Mesenteric fat pad (tissue), 1 donor: Measurements from ENCODE around the gene ADCY4. TPM values are rescaled to one million over a fixed set of nuclear protein-coding genes. Genes with fewer than 3 reads are reported as not detected.
"Not testable (repeated sequence)": the region's sequence is repeated elsewhere in the genome, so short reads cannot be mapped to it uniquely, and the experiment has no call there.

ENCODE experiments used
- DNase-seq: peaks from one replicate; pipeline ENCODE4 v3.0.0-alpha.2; 2020; ENCODE audit warnings: low spot score
- total RNA-seq: library from RNA; stranded (reverse); fragmentation: NEBNext Ultra II Directional; extraction: Animal tissue kit (Norgen Biotek cat#: 25700); gene quantifications from one replicate; pipeline ENCODE4 v1.2.1, GENCODE V29; 2021
- donor health status: DM: yes; HTN: yes; CAD: no.

Gene ADCY4
- total RNA-seq, 1 donor from 2014 or later = 59.6 TPM

- DNase-seq = no peak
Observed at GRCh38 chr14:24340606-24341005, 5.7 kb upstream of the ADCY4 start.

DNA sequence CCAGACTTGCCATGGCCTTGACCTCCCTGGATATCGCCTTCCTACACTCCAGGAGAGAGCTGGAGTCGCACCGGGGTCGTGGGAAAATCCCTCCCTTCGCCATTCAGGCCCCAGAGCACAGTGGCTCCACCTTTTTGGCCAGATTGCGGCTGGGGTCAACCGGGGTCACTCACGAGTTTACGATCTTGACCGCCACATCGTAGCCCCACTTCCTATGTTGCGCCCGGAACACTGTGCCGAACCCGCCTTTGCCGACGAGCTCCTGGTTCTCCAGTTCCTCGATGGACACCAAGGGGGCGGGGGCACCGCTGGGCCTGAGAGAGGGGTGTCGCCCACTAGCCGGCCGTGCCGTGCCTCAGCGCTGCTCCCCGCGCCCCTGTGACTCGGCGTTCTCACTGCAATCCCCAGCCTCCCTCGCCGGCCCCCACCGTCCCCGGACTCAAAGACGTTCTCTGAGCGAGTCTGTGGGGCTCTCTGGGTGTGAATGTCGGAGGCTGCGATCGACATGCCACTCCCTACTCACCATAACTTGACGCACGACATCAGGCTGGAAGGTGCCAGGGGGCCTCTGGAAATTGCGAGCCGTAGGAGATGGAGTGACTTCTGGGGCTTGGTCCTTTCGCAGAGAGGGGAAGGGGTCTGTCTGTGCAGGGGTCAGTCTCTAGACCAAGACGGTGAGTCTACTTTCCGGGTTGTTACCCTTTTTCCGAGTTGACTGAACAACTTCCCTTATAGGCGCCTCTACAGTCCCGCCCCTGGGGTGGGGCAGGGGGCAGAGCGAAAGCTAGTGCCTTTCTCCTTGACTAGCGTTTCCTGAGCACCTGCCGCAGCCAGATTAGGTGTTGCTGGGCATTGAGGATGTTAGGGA, 4.6 kb upstream of the ADCY4 start, which contains the start of gene RIPK3:
Gene RIPK3 (minus strand): TSS at position 708 of the 868 bp plus-strand sequence. CDS start 165 bp downstream, at position 543.
- DNase-seq = no peak

DNA sequence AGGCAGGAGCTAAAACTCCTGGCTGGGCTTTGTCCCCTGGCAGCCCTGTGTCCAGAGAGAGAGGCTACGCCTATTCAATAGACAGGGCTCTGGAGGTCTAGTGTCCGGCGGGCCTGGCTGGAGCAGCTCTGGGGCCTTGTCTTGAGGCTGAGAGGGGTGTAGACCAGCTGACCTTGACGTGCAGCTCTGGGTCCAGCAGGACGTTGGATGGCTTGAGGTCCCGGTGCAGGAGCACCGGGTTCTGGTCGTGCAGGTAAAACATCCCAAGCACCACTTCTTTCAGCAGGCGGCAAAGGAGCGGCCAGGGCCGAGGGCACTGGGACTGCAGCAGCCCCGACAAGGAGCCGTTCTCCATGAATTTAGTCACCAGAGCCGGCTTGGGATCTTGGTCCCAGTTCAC, 4.0 kb upstream of the ADCY4 start:
- no peak for DNase-seq

DNA sequence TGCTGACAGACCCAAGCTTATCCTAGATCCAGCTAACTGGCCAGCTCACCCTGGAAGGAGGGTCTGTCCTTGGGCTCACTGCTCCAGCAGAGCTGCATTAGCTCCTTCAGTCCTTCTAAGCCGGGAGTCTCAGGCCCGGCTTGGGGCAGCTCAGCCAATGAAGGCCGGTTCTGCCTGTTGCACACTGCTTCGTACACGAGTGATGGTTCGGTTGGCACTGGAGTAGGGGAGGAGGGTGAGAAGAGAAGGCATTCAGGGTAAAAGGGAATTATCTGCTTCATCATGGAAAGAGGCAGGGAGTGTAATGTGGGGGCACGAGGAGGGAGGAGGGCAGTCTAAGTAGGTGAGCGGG, 2.9 kb upstream of the ADCY4 start:
- DNase-seq = no peak

DNA sequence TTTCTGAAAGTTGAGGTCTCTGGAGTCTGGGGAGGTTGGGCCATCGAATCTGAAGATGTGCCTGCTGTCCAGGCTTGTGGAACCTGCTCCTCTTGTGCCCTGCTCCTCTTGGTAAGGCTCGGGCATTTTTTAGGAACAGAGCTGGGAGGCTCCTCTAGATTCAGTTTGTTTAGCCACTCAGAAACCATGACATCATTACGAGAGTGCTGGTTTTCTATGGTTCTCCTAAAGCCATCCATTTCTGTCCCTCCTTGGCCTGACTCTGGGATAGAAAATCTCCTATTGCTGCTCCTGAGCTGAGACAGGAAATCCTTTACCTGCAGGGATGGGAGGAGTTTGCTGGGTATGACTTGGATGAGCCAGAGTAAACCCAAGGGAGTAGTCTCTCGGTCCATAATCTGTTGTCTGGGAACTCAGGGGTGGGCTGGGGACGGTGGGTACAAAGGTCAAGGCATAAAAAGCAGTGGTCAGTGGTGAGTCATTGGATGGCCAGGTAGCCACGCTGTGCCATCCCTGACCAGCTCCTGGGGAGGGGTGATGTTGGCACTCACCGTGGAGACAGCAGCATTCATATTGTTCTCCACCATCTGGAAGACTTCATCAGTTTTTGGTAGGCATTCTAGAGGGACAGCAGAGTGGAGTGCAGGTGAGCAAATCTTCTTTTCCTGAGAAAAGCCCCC, 2.4 kb upstream of the ADCY4 start:
- no peak for DNase-seq

DNA sequence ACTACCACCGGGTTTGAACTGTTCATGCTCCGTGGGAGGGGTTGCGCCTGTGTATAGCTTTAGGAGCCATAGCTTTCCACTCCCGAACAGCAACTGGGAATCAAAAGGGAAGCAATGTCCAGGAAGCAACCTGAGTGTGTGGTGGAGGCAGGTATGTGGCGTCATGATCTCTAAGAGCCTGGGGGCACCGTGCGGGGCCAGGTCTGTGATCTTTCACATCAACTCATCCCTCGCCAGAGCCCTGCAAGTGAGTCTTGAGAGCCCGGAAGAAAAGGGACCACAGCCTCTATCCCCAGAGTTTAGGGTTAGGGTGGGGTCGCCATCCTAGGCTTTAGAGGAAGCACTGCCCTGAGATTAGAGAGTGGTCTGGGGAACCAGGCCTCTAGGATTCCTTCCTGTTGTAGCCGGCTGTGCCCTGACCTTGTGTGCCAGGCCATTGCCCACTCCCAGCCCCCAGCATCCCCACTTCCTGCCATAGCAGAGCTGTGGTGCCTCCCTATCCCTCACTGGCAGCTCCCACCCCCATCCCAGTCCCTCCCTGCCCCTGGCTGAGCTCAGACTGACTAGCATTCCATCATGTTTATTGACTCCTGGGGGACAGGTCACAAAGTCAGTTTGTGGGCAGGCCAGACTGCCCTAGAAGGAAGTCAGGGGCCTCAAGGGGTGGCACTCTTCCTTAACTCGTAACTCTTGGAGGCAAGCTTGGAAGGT, 745 bp upstream of the ADCY4 start:
- DNase-seq = no peak

DNA sequence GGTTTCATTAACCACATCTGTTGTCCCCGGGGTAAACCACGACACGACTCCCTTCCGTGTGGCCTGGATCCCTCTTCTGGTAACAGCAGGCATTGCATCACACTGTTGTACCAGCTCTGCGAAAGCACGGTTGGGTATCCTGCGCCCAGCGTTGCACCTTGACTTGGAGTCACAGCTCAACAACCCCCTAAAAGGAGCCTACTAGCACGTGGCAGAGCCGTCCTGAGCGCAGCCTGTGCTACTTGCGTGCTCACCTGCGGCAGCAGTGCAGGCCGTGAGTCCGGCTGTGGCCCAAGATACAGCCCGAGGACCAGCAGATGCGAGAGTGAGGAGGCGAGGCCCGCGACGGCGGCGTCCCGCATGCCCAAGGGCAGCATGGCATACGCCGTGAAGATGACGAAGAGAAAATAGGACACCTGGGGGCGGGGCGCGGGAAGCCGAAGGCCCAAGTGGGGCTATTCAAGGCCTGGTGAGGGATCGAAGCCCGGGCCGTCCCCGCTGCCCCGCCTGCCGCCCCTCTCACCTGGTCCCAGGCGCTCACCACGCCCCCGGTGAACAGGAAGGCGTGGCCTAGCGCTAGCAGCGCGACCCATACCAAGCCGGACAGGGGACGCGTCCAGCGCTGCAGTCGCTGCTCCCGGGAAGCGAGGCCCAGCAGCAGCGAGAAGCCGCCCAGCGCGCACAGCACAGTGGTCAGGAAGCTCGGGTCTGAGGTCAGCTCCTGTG, 2.4 kb downstream of the ADCY4 start:
- DNase-seq = no peak

- DNase-seq = no peak
Observed at GRCh38 chr14:24331731-24332267, 3.1 kb downstream of the ADCY4 start.

GRCh38 chr14:24330973-24331674, 3.7 kb downstream of the ADCY4 start:
- DNase-seq = no peak

GRCh38 chr14:24329736-24330135, 5.1 kb downstream of the ADCY4 start:
- no peak for DNase-seq

- no peak for DNase-seq
Observed at GRCh38 chr14:24329073-24329663, 5.7 kb downstream of the ADCY4 start.

GRCh38 chr14:24327914-24328313, 7.0 kb downstream of the ADCY4 start:
- DNase-seq = not testable (repeated sequence)

- no peak for DNase-seq
Observed at GRCh38 chr14:24327303-24327702, 7.6 kb downstream of the ADCY4 start.

GRCh38 chr14:24325963-24326362, 8.9 kb downstream of the ADCY4 start:
- DNase-seq = no peak

DNA sequence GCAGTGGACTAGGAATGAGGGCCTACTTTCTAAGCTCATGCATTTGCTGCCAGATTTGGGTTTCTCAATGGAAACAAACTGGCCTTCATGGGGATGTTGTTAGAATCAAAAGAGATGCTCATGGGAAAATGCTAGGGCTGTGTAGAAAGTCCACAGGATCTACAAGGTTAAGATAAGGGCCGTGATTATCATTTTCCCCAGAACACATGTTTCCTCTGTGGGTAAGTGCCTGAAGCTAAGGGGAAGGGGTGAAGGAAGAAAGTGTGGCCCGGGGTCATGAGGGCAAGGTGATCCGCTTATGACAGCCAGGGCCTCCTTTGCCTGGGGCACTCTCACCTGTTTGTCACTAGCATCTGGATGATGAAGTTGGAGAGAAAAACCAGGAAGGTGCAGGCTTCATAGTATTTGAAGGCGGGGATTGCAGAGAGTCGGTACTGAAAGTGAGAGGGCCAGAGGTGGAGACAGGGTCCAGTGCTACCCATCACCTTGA, 9.8 kb downstream of the ADCY4 start:
- DNase-seq = no peak

- DNase-seq = no peak
Observed at GRCh38 chr14:24324024-24324423, 10.8 kb downstream of the ADCY4 start.

DNA sequence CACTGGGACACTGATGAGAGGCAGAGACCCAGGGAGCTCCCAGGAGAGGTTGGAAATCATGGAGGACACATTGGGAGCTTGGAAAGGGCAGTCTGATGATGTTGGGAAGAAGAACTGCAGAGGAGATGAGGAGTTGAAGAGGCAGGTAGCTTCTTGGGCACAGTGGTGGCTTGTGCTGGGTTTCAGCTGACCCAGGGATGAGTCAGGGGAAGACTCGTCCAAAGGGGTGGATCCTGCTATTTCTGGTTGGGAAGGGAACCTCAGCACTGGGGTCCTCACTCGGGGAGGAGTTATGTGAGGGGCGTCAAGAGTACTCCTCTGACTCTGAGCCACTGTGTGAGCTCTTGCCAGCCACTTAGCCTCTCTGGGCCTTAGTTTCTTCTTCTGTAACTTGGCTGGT, 11.5 kb downstream of the ADCY4 start:
- DNase-seq = no peak

DNA sequence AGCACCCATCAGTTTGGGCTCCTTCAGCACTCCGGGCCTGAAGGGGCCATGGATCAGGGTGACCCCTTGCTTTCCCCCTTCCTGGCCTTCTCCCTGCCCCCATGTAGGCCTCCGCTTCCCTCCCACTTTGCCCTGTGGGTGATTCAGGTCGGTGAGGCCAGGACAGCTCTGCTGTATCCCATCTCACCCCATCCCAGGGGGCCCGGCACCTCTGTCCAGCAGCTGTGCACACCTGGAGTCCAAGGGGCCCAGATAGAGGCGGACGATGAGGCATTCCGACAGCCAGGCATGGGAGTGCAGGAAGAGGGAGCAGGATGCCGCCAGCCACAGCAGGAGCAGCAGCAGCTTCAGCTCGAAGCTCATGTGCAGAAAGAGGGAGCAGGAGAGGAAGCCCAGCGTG, 12.2 kb downstream of the ADCY4 start:
- no peak for DNase-seq

DNA sequence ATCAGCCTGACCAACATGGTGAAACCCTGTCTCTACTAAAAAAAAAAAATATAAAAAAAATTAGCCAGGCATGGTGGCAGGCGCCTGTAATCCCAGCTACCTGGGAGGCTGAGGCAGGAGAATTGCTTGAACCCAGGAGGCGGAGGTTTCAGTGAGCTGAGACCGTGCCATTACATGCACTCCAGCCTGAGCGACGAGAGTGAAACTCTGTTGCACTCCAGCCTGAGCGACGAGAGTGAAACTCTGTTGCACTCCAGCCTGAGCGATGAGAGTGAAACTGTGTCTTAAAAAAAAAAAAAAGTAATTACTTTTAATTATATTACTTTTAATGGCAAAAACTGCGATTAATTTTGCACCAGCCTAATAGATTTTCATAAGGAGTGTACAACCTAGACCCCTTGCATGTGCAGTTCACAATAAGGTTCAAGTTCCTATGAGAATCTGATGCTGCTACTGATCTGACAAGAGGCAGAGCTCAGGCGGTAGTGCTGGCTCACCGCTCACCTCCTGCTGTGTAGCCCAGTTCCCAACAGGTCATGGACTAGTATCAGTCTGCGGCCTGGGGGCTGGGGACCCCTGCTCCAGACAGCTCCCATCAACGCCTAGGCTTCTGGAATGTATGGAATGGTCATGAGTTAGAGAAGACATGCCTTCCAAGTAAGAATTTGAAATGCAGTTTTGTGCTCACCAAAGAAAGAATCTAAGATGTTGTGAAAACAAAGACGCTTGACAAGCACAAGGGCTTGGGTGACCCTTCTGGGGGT, 13.5 kb downstream of the ADCY4 start:
- no peak for DNase-seq
